Measurements from ENCODE around the gene RASA2.

DNA sequence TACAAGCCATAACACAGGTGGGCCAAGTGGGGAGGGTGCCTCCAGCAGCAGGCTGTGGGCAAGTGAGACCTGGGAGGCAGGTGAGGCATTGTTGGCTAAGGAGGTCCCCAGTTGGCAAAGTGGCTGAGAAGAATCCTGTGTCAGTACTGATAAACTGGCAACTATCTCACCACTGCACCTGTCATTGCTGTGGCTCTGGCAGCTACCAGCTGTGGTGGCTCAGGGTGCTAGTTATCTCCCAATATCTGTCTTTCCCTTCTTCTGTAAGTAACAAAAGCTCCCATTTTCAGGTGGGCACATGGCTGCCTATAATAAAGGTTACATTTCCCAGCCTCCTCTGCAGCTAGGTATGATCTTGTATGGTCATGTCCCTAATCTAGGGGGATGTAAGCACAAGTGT is 170.7 kb downstream of the RASA2 start:
- no peak for TF ChIP-seq ZFX (IDR thresholded peaks at IDR 0.05; ENCODE audit: borderline replicate concordance)
- TF ChIP-seq, protein P1, sequence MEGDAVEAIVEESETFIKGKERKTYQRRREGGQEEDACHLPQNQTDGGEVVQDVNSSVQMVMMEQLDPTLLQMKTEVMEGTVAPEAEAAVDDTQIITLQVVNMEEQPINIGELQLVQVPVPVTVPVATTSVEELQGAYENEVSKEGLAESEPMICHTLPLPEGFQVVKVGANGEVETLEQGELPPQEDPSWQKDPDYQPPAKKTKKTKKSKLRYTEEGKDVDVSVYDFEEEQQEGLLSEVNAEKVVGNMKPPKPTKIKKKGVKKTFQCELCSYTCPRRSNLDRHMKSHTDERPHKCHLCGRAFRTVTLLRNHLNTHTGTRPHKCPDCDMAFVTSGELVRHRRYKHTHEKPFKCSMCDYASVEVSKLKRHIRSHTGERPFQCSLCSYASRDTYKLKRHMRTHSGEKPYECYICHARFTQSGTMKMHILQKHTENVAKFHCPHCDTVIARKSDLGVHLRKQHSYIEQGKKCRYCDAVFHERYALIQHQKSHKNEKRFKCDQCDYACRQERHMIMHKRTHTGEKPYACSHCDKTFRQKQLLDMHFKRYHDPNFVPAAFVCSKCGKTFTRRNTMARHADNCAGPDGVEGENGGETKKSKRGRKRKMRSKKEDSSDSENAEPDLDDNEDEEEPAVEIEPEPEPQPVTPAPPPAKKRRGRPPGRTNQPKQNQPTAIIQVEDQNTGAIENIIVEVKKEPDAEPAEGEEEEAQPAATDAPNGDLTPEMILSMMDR (IDR thresholded peaks at IDR 0.05), result no peak

Data from 22Rv1 (cell line).